Measurements from ENCODE around the gene SLC24A5. TPM values are rescaled to one million over a fixed set of nuclear protein-coding genes. Genes with fewer than 3 reads are reported as not detected.
A peak's percentile ranks its signal among the peaks of the same experiment; 100 is the strongest.

Gene SLC24A5
- total and polyA plus RNA-seq, 8 donors = 0.13 TPM; not detected in 7

DNA sequence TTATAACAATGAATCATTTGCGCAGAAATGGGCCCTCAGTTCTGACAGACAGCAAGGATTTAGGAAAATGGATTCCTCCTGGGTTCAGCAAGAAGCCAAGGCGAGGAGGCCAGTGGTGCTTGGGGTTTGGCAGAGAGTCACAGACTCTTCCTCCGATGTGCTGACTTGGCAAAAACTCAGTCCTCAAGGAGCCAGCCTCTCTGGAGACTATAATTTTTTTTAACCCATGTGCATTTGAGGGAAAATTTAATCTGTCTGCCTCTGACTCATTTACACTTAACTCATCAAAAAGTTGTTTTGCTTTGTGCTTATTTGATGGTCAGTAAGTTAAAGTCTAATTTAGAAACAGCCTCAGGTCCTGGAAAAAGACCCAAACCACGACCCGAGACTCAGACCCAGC is 34.2 kb upstream of the SLC24A5 start:
- intact Hi-C loops (cut with DNase I; ENCODE audit: low total_unique reads) = no loop called here
- WGBS, 5 donors = 54 to 72% (median 63%) methylated on average over 5 of the region's 5 CpGs
- Histone ChIP-seq H3K36me3 (no peaks in the 10 kb centered on the region), H3K4me1 (peaks cover 0 to 10% (median 2%) of the 10 kb centered on the region in 4 donors), H3K9me3 (no peaks in the 10 kb centered on the region), H3K27me3 (no peaks in the 10 kb centered on the region), H3K4me3 (no peak overlapping the region), H3K27ac (no peak overlapping the region)
- DNase-seq = peak in 1 of 2 donors; percentile 48
- TF ChIP-seq POLR2AphosphoS5 (IDR thresholded peaks at IDR 0.05) = no peak

- H3K4me1 ChIP-seq = peaks cover 0 to 10% (median 2%) of the 10 kb centered on the region in 4 donors
- TF ChIP-seq, protein P1, sequence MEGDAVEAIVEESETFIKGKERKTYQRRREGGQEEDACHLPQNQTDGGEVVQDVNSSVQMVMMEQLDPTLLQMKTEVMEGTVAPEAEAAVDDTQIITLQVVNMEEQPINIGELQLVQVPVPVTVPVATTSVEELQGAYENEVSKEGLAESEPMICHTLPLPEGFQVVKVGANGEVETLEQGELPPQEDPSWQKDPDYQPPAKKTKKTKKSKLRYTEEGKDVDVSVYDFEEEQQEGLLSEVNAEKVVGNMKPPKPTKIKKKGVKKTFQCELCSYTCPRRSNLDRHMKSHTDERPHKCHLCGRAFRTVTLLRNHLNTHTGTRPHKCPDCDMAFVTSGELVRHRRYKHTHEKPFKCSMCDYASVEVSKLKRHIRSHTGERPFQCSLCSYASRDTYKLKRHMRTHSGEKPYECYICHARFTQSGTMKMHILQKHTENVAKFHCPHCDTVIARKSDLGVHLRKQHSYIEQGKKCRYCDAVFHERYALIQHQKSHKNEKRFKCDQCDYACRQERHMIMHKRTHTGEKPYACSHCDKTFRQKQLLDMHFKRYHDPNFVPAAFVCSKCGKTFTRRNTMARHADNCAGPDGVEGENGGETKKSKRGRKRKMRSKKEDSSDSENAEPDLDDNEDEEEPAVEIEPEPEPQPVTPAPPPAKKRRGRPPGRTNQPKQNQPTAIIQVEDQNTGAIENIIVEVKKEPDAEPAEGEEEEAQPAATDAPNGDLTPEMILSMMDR (IDR thresholded peaks at IDR 0.05) = no peak
- no peak for TF ChIP-seq POLR2AphosphoS5 (IDR thresholded peaks at IDR 0.05)
- no peak for TF ChIP-seq EP300 (IDR thresholded peaks at IDR 0.05)
- TF ChIP-seq POLR2A (IDR thresholded peaks at IDR 0.05) = no peak
- no peak overlapping the region for H3K4me3 ChIP-seq
- H3K9me3 ChIP-seq = no peaks in the 10 kb centered on the region
- no peak for DNase-seq
- 75 to 89% (median 80%) methylated on average over 3 of the region's 3 CpGs for WGBS, 5 donors
- H3K36me3 ChIP-seq = no peaks in the 10 kb centered on the region
- no peaks in the 10 kb centered on the region for H3K27me3 ChIP-seq
- intact Hi-C loops (cut with DNase I; ENCODE audit: low total_unique reads) = no loop called here
- no peak overlapping the region for H3K27ac ChIP-seq
These were observed 32.9 kb upstream of the SLC24A5 start for GRCh38 chr15:48087844-48088243.

GRCh38 chr15:48089702-48090101 is 31.1 kb upstream of the SLC24A5 start:
- WGBS, 5 donors = 54 to 66% (median 58%) methylated on average over 6 of the region's 6 CpGs
- no peak overlapping the region for H3K27ac ChIP-seq
- no peaks in the 10 kb centered on the region for H3K9me3 ChIP-seq
- intact Hi-C loops (cut with DNase I; ENCODE audit: low total_unique reads) = no loop called here
- no peak overlapping the region for H3K4me3 ChIP-seq
- DNase-seq = no peak
- peaks cover 0 to 10% (median 2%) of the 10 kb centered on the region in 4 donors for H3K4me1 ChIP-seq
- no peaks in the 10 kb centered on the region for H3K27me3 ChIP-seq
- TF ChIP-seq POLR2AphosphoS5 (IDR thresholded peaks at IDR 0.05) = no peak
- TF ChIP-seq POLR2A (IDR thresholded peaks at IDR 0.05) = no peak
- no peak for TF ChIP-seq EP300 (IDR thresholded peaks at IDR 0.05)
- TF ChIP-seq, protein P1 (IDR thresholded peaks at IDR 0.05) = no peak
- no peaks in the 10 kb centered on the region for H3K36me3 ChIP-seq

DNA sequence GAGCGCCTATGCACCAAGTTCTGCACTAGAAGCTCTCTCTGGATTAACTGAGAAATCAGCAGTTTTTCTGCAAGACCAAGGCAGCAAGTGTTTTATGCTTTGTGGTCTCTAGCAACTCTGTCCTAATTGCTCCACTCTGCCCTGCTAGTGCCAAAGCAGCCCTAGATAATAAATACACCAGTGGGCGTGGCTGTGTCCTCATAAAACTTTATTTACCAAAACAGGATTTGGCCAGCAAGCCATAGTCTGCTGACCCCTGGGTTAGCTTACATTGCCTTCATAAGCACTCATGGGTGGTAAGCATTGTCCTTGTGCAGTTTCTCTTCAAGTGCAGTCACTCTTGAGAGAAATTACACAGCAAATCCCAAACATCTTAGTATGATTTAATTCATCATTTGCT is 30.7 kb upstream of the SLC24A5 start:
- WGBS, 5 donors = 48 to 59% (median 53%) methylated on average over 2 of the region's 2 CpGs
- no peak overlapping the region for H3K27ac ChIP-seq
- TF ChIP-seq, protein P1 (IDR thresholded peaks at IDR 0.05) = no peak
- TF ChIP-seq POLR2AphosphoS5 (IDR thresholded peaks at IDR 0.05) = no peak
- no peak for TF ChIP-seq EP300 (IDR thresholded peaks at IDR 0.05)
- TF ChIP-seq POLR2A (IDR thresholded peaks at IDR 0.05) = no peak
- no peaks in the 10 kb centered on the region for H3K27me3 ChIP-seq
- H3K4me3 ChIP-seq = no peak overlapping the region
- H3K36me3 ChIP-seq = no peaks in the 10 kb centered on the region
- H3K9me3 ChIP-seq = no peaks in the 10 kb centered on the region
- peaks cover 0 to 10% (median 2%) of the 10 kb centered on the region in 4 donors for H3K4me1 ChIP-seq
- DNase-seq = no peak
- intact Hi-C loops (cut with DNase I; ENCODE audit: low total_unique reads) = no loop called here

GRCh38 chr15:48090666-48091065 is 30.1 kb upstream of the SLC24A5 start:
- intact Hi-C loops (cut with DNase I; ENCODE audit: low total_unique reads) = no loop called here
- no peak overlapping the region for H3K4me3 ChIP-seq
- DNase-seq = no peak
- H3K4me1 ChIP-seq = peaks cover 0 to 10% (median 2%) of the 10 kb centered on the region in 4 donors
- H3K27ac ChIP-seq = no peak overlapping the region
- no peaks in the 10 kb centered on the region for H3K27me3 ChIP-seq
- H3K36me3 ChIP-seq = no peaks in the 10 kb centered on the region
- no peaks in the 10 kb centered on the region for H3K9me3 ChIP-seq
- TF ChIP-seq EP300 (IDR thresholded peaks at IDR 0.05) (no peak), POLR2A (IDR thresholded peaks at IDR 0.05) (no peak), POLR2AphosphoS5 (IDR thresholded peaks at IDR 0.05) (no peak)
- TF ChIP-seq, protein P1 (IDR thresholded peaks at IDR 0.05) = no peak
- WGBS, 5 donors = 41 to 50% (median 42%) methylated on average over 3 of the region's 3 CpGs
